ENCODE results near the gene IRF2BP1.

Gene IRF2BP1

GRCh38 chr19:45860359-45861259, 25.3 kb downstream of the IRF2BP1 start:
- DNase-seq (ENCODE audit: low spot score), result no peak

DNA sequence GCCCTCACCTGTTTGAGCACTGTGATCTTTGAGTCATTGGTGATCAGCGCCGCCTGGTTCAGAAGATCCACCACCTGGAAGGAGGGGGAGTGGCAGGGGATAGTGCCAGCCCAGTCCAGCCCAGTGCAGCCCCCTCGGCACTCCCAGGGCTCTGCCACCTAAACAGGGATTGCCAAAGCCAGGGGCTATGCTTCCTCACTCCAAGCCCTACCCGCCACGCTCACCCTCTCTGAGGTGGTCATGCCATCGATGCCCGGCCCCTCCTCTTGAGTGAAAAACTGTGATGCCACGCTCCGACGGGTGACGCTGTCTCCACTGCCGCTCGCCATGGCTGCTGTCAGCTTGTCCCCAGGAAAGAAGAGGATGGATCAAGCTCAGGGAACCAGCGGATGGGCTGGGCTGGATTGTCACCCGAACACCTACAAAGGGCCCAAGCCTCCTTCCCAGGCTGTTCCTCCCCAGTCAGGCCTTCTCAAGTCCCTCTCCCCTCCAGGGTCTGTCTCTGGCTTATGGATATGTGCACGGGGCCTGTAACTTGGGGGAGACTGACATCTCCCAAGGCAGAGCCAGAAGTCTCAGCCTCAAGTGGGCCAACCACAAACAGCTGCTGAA, 31.7 kb downstream of the IRF2BP1 start:
- no peak for DNase-seq (ENCODE audit: low spot score)

DNA sequence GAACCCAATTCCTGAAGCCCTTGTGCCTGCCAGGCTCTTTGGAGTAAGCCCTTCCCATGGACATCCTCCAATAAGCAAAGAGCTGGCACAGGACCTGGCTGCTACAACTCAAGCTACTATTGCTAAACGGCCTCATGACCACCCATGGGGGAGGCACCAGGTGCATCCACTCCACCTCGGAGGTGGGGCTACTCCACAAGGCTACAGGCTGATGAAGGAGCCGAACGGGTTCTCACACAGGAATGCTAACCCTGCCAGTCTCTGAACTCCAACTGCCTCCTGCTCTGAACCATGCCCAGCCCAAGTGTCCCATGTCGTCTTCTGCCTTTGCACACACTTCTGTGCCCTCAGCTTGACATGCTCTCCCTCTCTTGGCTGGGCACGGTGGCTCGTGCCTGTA, 33.0 kb downstream of the IRF2BP1 start:
- no peak for DNase-seq (ENCODE audit: low spot score)

DNA sequence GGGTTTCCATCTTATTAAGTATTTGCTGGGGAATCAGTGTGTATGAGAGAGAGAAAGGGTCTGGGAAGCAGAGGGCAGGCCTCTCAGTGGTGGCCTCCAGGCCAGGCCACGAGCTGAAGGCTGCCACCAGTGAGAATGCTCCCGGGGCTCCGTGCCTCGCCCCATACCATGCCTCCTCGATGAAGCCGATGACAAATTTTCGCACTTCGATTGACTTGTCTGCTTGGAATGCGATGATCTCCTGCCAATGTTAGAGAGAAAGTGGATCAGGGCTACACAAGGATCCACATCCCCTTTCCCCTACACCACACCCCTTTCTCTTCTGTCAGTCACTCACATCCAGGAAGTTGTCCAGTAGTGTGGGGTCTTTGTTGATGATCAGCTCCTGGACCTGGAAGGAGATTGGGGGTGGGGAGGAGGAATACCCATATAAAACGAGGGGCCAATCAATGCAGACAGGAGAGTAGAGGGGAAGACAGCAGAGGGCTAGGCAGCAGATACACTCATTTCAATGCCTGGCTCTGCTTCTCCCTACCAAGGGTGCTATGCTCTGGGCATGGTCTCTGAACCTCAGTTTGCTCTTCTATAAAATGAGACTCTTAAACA, 33.7 kb downstream of the IRF2BP1 start:
- DNase-seq (ENCODE audit: low spot score), result no peak

DNA sequence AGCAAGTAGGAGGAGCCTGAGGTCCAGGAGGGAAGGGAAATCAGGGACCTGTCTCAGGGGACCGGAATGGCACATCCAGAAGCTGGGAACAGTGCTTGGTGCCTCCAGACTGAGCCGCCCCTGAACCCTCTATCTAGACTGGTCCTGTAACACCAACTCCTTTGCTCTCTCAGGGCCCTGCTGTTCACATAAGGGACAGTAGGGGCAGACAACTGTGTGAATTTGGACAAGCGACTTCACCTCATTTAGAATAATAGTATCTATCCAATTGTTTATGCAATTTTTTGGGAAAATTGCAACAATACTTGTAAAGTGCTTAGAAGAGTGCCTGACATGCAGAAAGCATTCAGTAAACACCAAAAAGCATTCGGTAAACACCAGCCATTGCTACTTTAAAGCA, 37.0 kb downstream of the IRF2BP1 start:
- no peak for DNase-seq (ENCODE audit: low spot score)

DNA sequence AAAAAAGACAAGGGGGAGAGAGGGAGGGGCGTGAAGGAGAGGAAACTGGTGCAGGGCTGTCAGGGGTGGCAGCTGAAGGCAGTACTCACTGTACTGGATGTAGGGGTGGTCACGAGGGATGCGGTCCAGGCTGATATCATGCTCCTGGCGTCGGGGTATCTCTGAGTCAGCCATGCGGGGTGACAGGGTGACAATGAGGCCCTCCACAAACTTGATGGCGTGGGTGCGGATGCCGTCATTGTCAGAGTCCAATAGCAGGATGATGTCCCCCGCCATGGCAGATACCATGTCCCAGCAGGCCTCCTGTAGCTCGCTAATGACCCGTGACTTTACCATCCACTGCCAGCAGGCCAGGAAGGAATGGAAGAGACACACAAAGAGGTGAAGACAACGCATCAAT, 38.3 kb downstream of the IRF2BP1 start:
- DNase-seq (ENCODE audit: low spot score), result no peak

- DNase-seq (ENCODE audit: low spot score), result no peak
Observed at GRCh38 chr19:45842198-45842597, 43.7 kb downstream of the IRF2BP1 start.

DNA sequence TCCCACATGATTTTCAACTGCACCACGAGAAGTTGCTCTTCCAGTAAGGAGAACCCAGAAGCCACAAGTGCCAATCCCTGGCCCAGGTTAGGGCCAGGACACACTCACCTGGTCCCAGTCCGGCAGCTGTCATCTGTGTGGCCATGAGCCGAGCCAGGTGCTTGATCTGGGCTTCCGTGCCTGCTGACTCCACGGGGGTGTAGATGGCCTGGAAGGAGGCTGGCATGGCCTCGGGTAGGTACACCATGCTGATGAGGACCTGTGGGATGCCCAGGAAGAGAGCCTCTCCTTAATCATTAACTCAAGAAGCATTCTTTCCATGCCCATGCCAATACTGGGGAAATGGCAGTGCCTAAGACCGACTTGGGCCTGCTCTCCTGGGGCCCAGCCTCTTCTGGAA, 51.0 kb downstream of the IRF2BP1 start:
- no peak for DNase-seq (ENCODE audit: low spot score)

All from putamen (tissue), 1 donor.